ENCODE results near the gene KNCN.

Gene KNCN

GRCh38 chr1:46517932-46518498 lies 33.4 kb downstream of the KNCN start:
- TF ChIP-seq CTCF (IDR thresholded peaks at IDR 0.05; ENCODE audit: low read depth, low read length): no peak
- DNase-seq (ENCODE audit: low read depth, low spot score): no peak
- in situ Hi-C loops (cut with HindIII; ENCODE audit: low sequenced_read_pairs): no loop called here
- no peak overlapping the region for H3K4me3 ChIP-seq (ENCODE audit: low read depth, low read length)

GRCh38 chr1:46517010-46517600 lies 34.3 kb downstream of the KNCN start:
- in situ Hi-C loops (cut with HindIII; ENCODE audit: low sequenced_read_pairs): no loop called here
- no peak for TF ChIP-seq CTCF (IDR thresholded peaks at IDR 0.05; ENCODE audit: low read depth, low read length)
- DNase-seq (ENCODE audit: low read depth, low spot score): no peak
- H3K4me3 ChIP-seq (ENCODE audit: low read depth, low read length): no peak overlapping the region

- no peak for DNase-seq (ENCODE audit: low read depth, low spot score)
Observed at GRCh38 chr1:46516200-46516950, 35.1 kb downstream of the KNCN start.

GRCh38 chr1:46515576-46515975 lies 35.9 kb downstream of the KNCN start:
- in situ Hi-C loops (cut with HindIII; ENCODE audit: low sequenced_read_pairs): no loop called here
- no peak for TF ChIP-seq CTCF (IDR thresholded peaks at IDR 0.05; ENCODE audit: low read depth, low read length)
- H3K4me3 ChIP-seq (ENCODE audit: low read depth, low read length): no peak overlapping the region
- DNase-seq (ENCODE audit: low read depth, low spot score): no peak

More at GRCh38 chr1:46516200-46516950, 35.1 kb downstream of the KNCN start:
- in situ Hi-C loops (cut with HindIII; ENCODE audit: low sequenced_read_pairs): no loop called here
- H3K4me3 ChIP-seq (ENCODE audit: low read depth, low read length): no peak overlapping the region
- no peak for TF ChIP-seq CTCF (IDR thresholded peaks at IDR 0.05; ENCODE audit: low read depth, low read length)

GRCh38 chr1:46513536-46513935 lies 37.9 kb downstream of the KNCN start:
- TF ChIP-seq CTCF (IDR thresholded peaks at IDR 0.05; ENCODE audit: low read depth, low read length): no peak
- H3K4me3 ChIP-seq (ENCODE audit: low read depth, low read length): no peak overlapping the region
- in situ Hi-C loops (cut with HindIII; ENCODE audit: low sequenced_read_pairs): no loop called here
- no peak for DNase-seq (ENCODE audit: low read depth, low spot score)

GRCh38 chr1:46512792-46513190 lies 38.7 kb downstream of the KNCN start:
- in situ Hi-C loops (cut with HindIII; ENCODE audit: low sequenced_read_pairs): no loop called here
- no peak overlapping the region for H3K4me3 ChIP-seq (ENCODE audit: low read depth, low read length)
- no peak for TF ChIP-seq CTCF (IDR thresholded peaks at IDR 0.05; ENCODE audit: low read depth, low read length)
- DNase-seq (ENCODE audit: low read depth, low spot score): no peak

All from astrocyte of the spinal cord (primary cell).